ENCODE measurements around the gene MRNIP. TPM values are rescaled to one million over a fixed set of nuclear protein-coding genes. Genes with fewer than 3 reads are reported as not detected.

Gene MRNIP
- total RNA-seq, 1 experiment from 2014 or later: 33.6 TPM

- Histone ChIP-seq H3K27me3 (ENCODE audit: low read length) (no peaks in the 10 kb centered on the region), H3K4me3 (ENCODE audit: low read length) (peak overlapping the region; percentile 96), H2AFZ (ENCODE audit: low read length) (no peak overlapping the region), H3K36me3 (ENCODE audit: insufficient read depth, low read length) (peaks cover 19% of the 10 kb centered on the region; the same call in 1 of the 2 replicates), H3K79me2 (ENCODE audit: low read length) (peaks cover 27% of the 10 kb centered on the region), H4K20me1 (ENCODE audit: insufficient read depth, low read depth, low read length) (peaks cover 19% of the 10 kb centered on the region), H3K4me1 (ENCODE audit: low read length) (peaks cover 36% of the 10 kb centered on the region), H3K27ac (ENCODE audit: low read length) (peak overlapping the region; percentile 65), H3K9ac (ENCODE audit: low read length) (peak overlapping the region; percentile 96), H3K4me2 (ENCODE audit: low read depth, low read length, poor library complexity, severe bottlenecking) (peak overlapping the region; percentile 92), H3K9me2 (replicated peaks; ENCODE audit: insufficient read depth, low read length) (no peaks in the 10 kb centered on the region), H3K9me3 (ENCODE audit: low read length) (no peaks in the 10 kb centered on the region)
- DNase-seq: peak; percentile 94
Observed at GRCh38 chr5:179821298-179822058, 37.1 kb downstream of the MRNIP start.

GRCh38 chr5:179820483-179821297 is 37.9 kb downstream of the MRNIP start, which contains the start of gene SQSTM1:
TSS of gene SQSTM1 (plus strand) at chr5:179820905. CDS start at chr5:179820937, 32 bp downstream.
- no peaks in the 10 kb centered on the region for H3K9me3 ChIP-seq (ENCODE audit: low read length)
- peaks cover 27% of the 10 kb centered on the region for H3K79me2 ChIP-seq (ENCODE audit: low read length)
- H2AFZ ChIP-seq (ENCODE audit: low read length): no peak within 1 kb of the TSS; the same call in 1 of the 2 replicates
- peak within 1 kb of the TSS; percentile 96 for H3K4me3 ChIP-seq (ENCODE audit: low read length)
- peaks cover 36% of the 10 kb centered on the region for H3K4me1 ChIP-seq (ENCODE audit: low read length)
- peak; percentile 91 for DNase-seq
- no peaks in the 10 kb centered on the region for H3K27me3 ChIP-seq (ENCODE audit: low read length)
- peak within 1 kb of the TSS; percentile 96 for H3K9ac ChIP-seq (ENCODE audit: low read length)
- no peaks in the 10 kb centered on the region for H3K9me2 ChIP-seq (replicated peaks; ENCODE audit: insufficient read depth, low read length)
- H3K4me2 ChIP-seq (ENCODE audit: low read depth, low read length, poor library complexity, severe bottlenecking): peak within 1 kb of the TSS; percentile 92
- peak within 1 kb of the TSS; percentile 75 for H3K27ac ChIP-seq (ENCODE audit: low read length)
- peaks cover 19% of the 10 kb centered on the region; the same call in 1 of the 2 replicates for H3K36me3 ChIP-seq (ENCODE audit: insufficient read depth, low read length)
- peaks cover 19% of the 10 kb centered on the region for H4K20me1 ChIP-seq (ENCODE audit: insufficient read depth, low read depth, low read length)

- peak overlapping the region; percentile 92 for H3K4me2 ChIP-seq (ENCODE audit: low read depth, low read length, poor library complexity, severe bottlenecking)
- peaks cover 17% of the 10 kb centered on the region; the same call in 1 of the 2 replicates for H3K36me3 ChIP-seq (ENCODE audit: insufficient read depth, low read length)
- no peaks in the 10 kb centered on the region for H3K27me3 ChIP-seq (ENCODE audit: low read length)
- H3K79me2 ChIP-seq (ENCODE audit: low read length): peaks cover 27% of the 10 kb centered on the region
- no peaks in the 10 kb centered on the region for H3K9me2 ChIP-seq (replicated peaks; ENCODE audit: insufficient read depth, low read length)
- no peak overlapping the region for H2AFZ ChIP-seq (ENCODE audit: low read length)
- no peak for DNase-seq
- H3K9me3 ChIP-seq (ENCODE audit: low read length): no peaks in the 10 kb centered on the region
- H3K4me3 ChIP-seq (ENCODE audit: low read length): peak overlapping the region; percentile 96
- H3K4me1 ChIP-seq (ENCODE audit: low read length): peaks cover 36% of the 10 kb centered on the region
- H4K20me1 ChIP-seq (ENCODE audit: insufficient read depth, low read depth, low read length): peaks cover 19% of the 10 kb centered on the region
- peak overlapping the region; percentile 96 for H3K9ac ChIP-seq (ENCODE audit: low read length)
- H3K27ac ChIP-seq (ENCODE audit: low read length): peak overlapping the region; percentile 75
Observed at GRCh38 chr5:179820127-179820482, 38.5 kb downstream of the MRNIP start.

- H3K9ac ChIP-seq (ENCODE audit: low read length): peak overlapping the region; percentile 96
- H4K20me1 ChIP-seq (ENCODE audit: insufficient read depth, low read depth, low read length): peaks cover 19% of the 10 kb centered on the region
- H3K79me2 ChIP-seq (ENCODE audit: low read length): peaks cover 27% of the 10 kb centered on the region
- H3K4me1 ChIP-seq (ENCODE audit: low read length): peaks cover 36% of the 10 kb centered on the region
- DNase-seq: peak; percentile 73
- no peaks in the 10 kb centered on the region for H3K27me3 ChIP-seq (ENCODE audit: low read length)
- no peaks in the 10 kb centered on the region for H3K9me2 ChIP-seq (replicated peaks; ENCODE audit: insufficient read depth, low read length)
- no peaks in the 10 kb centered on the region for H3K9me3 ChIP-seq (ENCODE audit: low read length)
- H3K36me3 ChIP-seq (ENCODE audit: insufficient read depth, low read length): peaks cover 12% of the 10 kb centered on the region; the same call in 1 of the 2 replicates
- H3K27ac ChIP-seq (ENCODE audit: low read length): peak overlapping the region; percentile 75
- peak overlapping the region; percentile 92 for H3K4me2 ChIP-seq (ENCODE audit: low read depth, low read length, poor library complexity, severe bottlenecking)
- H3K4me3 ChIP-seq (ENCODE audit: low read length): peak overlapping the region; percentile 96
- peak overlapping the region; percentile 89; the same call in 1 of the 2 replicates for H2AFZ ChIP-seq (ENCODE audit: low read length)
Observed at GRCh38 chr5:179819296-179820126, 39.1 kb downstream of the MRNIP start.

GRCh38 chr5:179818746-179819295 is 39.8 kb downstream of the MRNIP start:
- H3K4me3 ChIP-seq (ENCODE audit: low read length): peak overlapping the region; percentile 96
- H3K79me2 ChIP-seq (ENCODE audit: low read length): peaks cover 27% of the 10 kb centered on the region
- peak overlapping the region; percentile 75 for H3K27ac ChIP-seq (ENCODE audit: low read length)
- H3K9me2 ChIP-seq (replicated peaks; ENCODE audit: insufficient read depth, low read length): no peaks in the 10 kb centered on the region
- peak overlapping the region; percentile 96 for H3K9ac ChIP-seq (ENCODE audit: low read length)
- H3K4me1 ChIP-seq (ENCODE audit: low read length): peaks cover 36% of the 10 kb centered on the region
- H3K4me2 ChIP-seq (ENCODE audit: low read depth, low read length, poor library complexity, severe bottlenecking): peak overlapping the region; percentile 92
- H2AFZ ChIP-seq (ENCODE audit: low read length): peak overlapping the region; percentile 89; the same call in 1 of the 2 replicates
- peaks cover 6% of the 10 kb centered on the region; the same call in 1 of the 2 replicates for H3K36me3 ChIP-seq (ENCODE audit: insufficient read depth, low read length)
- peaks cover 19% of the 10 kb centered on the region for H4K20me1 ChIP-seq (ENCODE audit: insufficient read depth, low read depth, low read length)
- H3K27me3 ChIP-seq (ENCODE audit: low read length): no peaks in the 10 kb centered on the region
- no peaks in the 10 kb centered on the region for H3K9me3 ChIP-seq (ENCODE audit: low read length)
- DNase-seq: peak; percentile 86

GRCh38 chr5:179817890-179818745 is 40.5 kb downstream of the MRNIP start:
- no peaks in the 10 kb centered on the region for H3K27me3 ChIP-seq (ENCODE audit: low read length)
- H3K79me2 ChIP-seq (ENCODE audit: low read length): peaks cover 23% of the 10 kb centered on the region
- peaks cover 19% of the 10 kb centered on the region for H4K20me1 ChIP-seq (ENCODE audit: insufficient read depth, low read depth, low read length)
- H3K9me2 ChIP-seq (replicated peaks; ENCODE audit: insufficient read depth, low read length): no peaks in the 10 kb centered on the region
- peak overlapping the region; percentile 89; the same call in 1 of the 2 replicates for H2AFZ ChIP-seq (ENCODE audit: low read length)
- DNase-seq: no peak
- H3K4me3 ChIP-seq (ENCODE audit: low read length): peak overlapping the region; percentile 96
- H3K9ac ChIP-seq (ENCODE audit: low read length): peak overlapping the region; percentile 96
- H3K4me2 ChIP-seq (ENCODE audit: low read depth, low read length, poor library complexity, severe bottlenecking): peak overlapping the region; percentile 92
- H3K4me1 ChIP-seq (ENCODE audit: low read length): peaks cover 36% of the 10 kb centered on the region
- no peaks in the 10 kb centered on the region for H3K9me3 ChIP-seq (ENCODE audit: low read length)
- H3K36me3 ChIP-seq (ENCODE audit: insufficient read depth, low read length): peaks cover 6% of the 10 kb centered on the region; the same call in 1 of the 2 replicates
- peak overlapping the region; percentile 75 for H3K27ac ChIP-seq (ENCODE audit: low read length)

GRCh38 chr5:179817470-179817840 is 41.2 kb downstream of the MRNIP start:
- Histone ChIP-seq H2AFZ (ENCODE audit: low read length) (no peak overlapping the region), H3K9ac (ENCODE audit: low read length) (no peak overlapping the region), H3K36me3 (ENCODE audit: insufficient read depth, low read length) (peaks cover under 1% of the 10 kb centered on the region; the same call in 1 of the 2 replicates), H3K9me2 (replicated peaks; ENCODE audit: insufficient read depth, low read length) (no peaks in the 10 kb centered on the region), H3K9me3 (ENCODE audit: low read length) (no peaks in the 10 kb centered on the region), H3K27ac (ENCODE audit: low read length) (no peak overlapping the region), H4K20me1 (ENCODE audit: insufficient read depth, low read depth, low read length) (peaks cover 12% of the 10 kb centered on the region), H3K79me2 (ENCODE audit: low read length) (peaks cover 16% of the 10 kb centered on the region), H3K4me2 (ENCODE audit: low read depth, low read length, poor library complexity, severe bottlenecking) (no peak overlapping the region), H3K27me3 (ENCODE audit: low read length) (no peaks in the 10 kb centered on the region), H3K4me3 (ENCODE audit: low read length) (no peak overlapping the region), H3K4me1 (ENCODE audit: low read length) (peaks cover 36% of the 10 kb centered on the region)
- DNase-seq: no peak
